Central memory CD8-positive, alpha-beta T cell (primary cell): ENCODE measurements around the gene RBM25.

Experiments used
- ATAC-seq: fragments of 150-1000 bp; cut with Tn5 transposase; replicated peaks from 2 replicates; pipeline ENCODE4 v1.10.0; 2022; ENCODE audit warnings: mild to moderate bottlenecking, moderate FRiP score, moderate number of reproducible peaks; ENCODE audit not compliant: poor library complexity, severe bottlenecking; ENCODE audit errors: extremely low read depth
- DNase-seq, 2 donors: peaks; one replicate each; pipeline ENCODE4 v3.0.0; 2021; ENCODE audit warnings: low spot score in 2 of 2
- H3K27ac Mint-ChIP-seq: one replicate; pipeline ENCODE4 v1.8.0; 2022; ENCODE audit warnings: low read depth, mild to moderate bottlenecking, moderate library complexity, mixed read lengths
- H3K27me3 Mint-ChIP-seq: one replicate; pipeline ENCODE4 v1.8.0; 2022; ENCODE audit warnings: mixed read lengths
- H3K36me3 Mint-ChIP-seq: one replicate; pipeline ENCODE4 v1.8.0; 2022; ENCODE audit warnings: mild to moderate bottlenecking, moderate library complexity, mixed read lengths; ENCODE audit not compliant: insufficient read depth
- H3K4me1 Mint-ChIP-seq: one replicate; pipeline ENCODE4 v1.8.0; 2022; ENCODE audit warnings: mixed read lengths
- H3K4me3 Mint-ChIP-seq: one replicate; pipeline ENCODE4 v1.8.0; 2022; ENCODE audit warnings: mild to moderate bottlenecking, moderate library complexity, mixed read lengths
- H3K9me3 Mint-ChIP-seq: one replicate; pipeline ENCODE4 v1.8.0; 2022; ENCODE audit warnings: mixed read lengths

Gene RBM25

DNA sequence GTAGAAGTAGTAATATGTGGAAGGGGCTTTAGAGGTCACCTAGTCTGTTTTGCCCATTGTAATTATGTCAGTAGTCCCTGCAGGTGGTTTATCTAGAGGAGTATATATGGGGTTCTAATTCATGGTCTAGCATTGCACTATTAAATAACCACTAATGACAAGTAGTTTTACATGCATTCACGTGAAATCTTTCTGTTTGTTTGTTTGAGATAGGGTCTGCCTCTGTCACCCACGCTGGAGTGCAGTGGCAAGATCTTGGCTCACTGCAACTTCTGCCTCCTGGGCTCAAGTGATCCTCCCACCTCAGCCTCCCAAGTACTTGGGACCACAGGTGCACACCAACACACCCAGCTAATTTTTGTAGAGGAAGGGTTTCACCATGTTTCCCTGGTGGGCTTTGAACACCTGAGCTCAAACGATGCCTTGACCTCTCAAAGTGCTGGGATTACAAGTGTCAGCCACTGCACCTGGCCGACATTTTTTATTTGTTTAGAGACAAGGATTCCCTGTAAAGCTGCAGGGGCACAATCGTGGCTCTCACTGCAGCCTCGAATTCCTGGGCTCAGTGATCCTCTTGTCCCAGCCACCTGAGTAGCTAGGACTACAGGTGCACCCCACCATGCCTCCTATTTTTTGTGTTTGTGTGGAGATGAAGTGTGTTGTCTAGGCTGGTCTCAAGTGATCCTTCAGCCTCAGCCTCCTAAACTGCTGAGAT is 66.0 kb downstream of the RBM25 start:
- DNase-seq, result no peak
- Mint-ChIP-seq H3K27ac (no peak overlapping the region), H3K4me3 (no peak overlapping the region), H3K36me3 (peaks cover 43% of the 10 kb centered on the region), H3K4me1 (no peaks in the 10 kb centered on the region), H3K27me3 (no peaks in the 10 kb centered on the region), H3K9me3 (no peaks in the 10 kb centered on the region)
- no peak for ATAC-seq

DNA sequence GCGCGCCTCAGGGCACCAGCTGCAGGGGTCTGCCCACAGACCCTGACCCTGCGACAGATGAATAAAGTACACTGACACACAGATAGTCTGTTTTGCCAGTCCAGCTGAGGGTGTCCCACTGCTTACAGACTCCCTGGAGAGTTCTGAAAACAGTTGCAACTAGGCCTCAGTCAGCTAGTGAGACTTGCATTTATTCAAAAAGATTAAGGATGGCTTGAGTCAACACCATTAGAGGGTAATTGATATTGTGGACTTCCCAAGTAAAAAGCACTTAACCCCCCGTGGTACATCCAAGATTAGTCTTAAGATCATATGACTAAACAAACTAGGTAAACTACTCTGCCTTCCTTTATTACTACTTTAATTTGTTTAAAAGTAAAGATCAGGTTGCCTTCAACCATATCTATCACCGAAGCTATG is 66.8 kb downstream of the RBM25 start:
- H3K27ac Mint-ChIP-seq, result no peak overlapping the region
- peaks cover 35% of the 10 kb centered on the region for H3K36me3 Mint-ChIP-seq
- H3K4me3 Mint-ChIP-seq, result no peak overlapping the region
- ATAC-seq, result no peak
- H3K4me1 Mint-ChIP-seq, result no peaks in the 10 kb centered on the region
- H3K9me3 Mint-ChIP-seq, result no peaks in the 10 kb centered on the region
- no peak for DNase-seq
- H3K27me3 Mint-ChIP-seq, result no peaks in the 10 kb centered on the region

DNA sequence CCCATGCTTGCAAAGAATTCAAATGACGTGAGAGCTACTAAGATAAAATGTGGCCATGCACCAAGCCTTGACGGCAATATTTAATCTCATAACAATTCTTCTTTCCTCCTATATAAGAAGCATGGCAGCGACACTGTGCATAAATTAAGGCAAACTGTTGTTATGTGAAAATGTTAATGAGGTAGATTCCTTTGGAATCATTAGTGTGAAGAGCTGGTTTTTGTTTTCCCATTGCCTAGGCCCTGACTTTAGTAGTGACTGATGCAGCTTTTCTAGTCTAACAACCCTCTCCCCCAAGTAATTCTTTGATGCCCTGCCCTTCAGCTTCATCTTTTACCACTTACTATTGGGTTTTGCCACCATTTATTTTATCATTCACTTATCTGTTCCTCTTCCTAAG is 67.4 kb downstream of the RBM25 start:
- no peaks in the 10 kb centered on the region for H3K4me1 Mint-ChIP-seq
- peaks cover 30% of the 10 kb centered on the region for H3K36me3 Mint-ChIP-seq
- DNase-seq (no peak), ATAC-seq (no peak)
- H3K27me3 Mint-ChIP-seq, result no peaks in the 10 kb centered on the region
- H3K27ac Mint-ChIP-seq, result no peak overlapping the region
- H3K4me3 Mint-ChIP-seq, result no peak overlapping the region
- no peaks in the 10 kb centered on the region for H3K9me3 Mint-ChIP-seq

DNA sequence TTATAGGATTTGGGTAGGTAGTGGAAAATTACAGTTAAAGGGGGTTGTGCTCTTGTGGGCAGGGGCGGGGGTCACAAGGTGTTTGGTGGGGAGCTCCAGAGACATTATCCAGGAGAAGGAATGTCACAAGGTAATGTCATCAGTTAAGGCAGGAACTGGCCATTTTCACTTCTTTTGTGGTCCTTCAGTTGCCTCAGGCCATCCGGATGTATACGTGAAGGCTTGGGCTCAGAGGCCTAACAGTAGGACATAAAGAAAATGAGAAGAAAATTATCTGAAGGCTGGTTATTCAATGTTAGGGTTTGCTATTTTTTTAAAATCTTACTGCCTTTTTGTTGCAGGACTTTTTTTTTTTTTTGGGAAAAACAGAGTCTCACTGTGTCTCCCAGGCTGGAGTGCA is 75.5 kb downstream of the RBM25 start:
- no peaks in the 10 kb centered on the region for H3K27me3 Mint-ChIP-seq
- no peak for DNase-seq
- peaks cover 14% of the 10 kb centered on the region for H3K36me3 Mint-ChIP-seq
- H3K4me3 Mint-ChIP-seq, result no peak overlapping the region
- H3K4me1 Mint-ChIP-seq, result peaks cover 20% of the 10 kb centered on the region
- peaks cover 9% of the 10 kb centered on the region for H3K9me3 Mint-ChIP-seq
- H3K27ac Mint-ChIP-seq, result no peak overlapping the region
- ATAC-seq, result no peak

DNA sequence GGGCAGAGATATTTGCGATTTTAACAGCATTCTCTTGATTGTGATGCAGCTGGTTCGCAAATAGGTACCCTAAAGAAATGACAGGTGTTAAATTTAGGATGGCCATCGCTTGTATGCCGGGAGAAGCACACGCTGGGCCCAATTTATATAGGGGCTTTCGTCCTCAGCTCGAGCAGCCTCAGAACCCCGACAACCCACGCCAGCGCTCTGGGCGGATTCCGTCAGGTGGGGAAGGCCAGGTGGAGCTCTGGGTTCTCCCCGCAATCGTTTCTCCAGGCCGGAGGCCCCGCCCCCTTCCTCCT is 77.7 kb downstream of the RBM25 start:
- Mint-ChIP-seq H3K4me1 (peaks cover 26% of the 10 kb centered on the region), H3K27ac (peak overlapping the region; percentile 100), H3K9me3 (peaks cover 9% of the 10 kb centered on the region), H3K27me3 (no peaks in the 10 kb centered on the region), H3K4me3 (peak overlapping the region; percentile 98), H3K36me3 (peaks cover 14% of the 10 kb centered on the region)
- DNase-seq, result no peak
- no peak for ATAC-seq

DNA sequence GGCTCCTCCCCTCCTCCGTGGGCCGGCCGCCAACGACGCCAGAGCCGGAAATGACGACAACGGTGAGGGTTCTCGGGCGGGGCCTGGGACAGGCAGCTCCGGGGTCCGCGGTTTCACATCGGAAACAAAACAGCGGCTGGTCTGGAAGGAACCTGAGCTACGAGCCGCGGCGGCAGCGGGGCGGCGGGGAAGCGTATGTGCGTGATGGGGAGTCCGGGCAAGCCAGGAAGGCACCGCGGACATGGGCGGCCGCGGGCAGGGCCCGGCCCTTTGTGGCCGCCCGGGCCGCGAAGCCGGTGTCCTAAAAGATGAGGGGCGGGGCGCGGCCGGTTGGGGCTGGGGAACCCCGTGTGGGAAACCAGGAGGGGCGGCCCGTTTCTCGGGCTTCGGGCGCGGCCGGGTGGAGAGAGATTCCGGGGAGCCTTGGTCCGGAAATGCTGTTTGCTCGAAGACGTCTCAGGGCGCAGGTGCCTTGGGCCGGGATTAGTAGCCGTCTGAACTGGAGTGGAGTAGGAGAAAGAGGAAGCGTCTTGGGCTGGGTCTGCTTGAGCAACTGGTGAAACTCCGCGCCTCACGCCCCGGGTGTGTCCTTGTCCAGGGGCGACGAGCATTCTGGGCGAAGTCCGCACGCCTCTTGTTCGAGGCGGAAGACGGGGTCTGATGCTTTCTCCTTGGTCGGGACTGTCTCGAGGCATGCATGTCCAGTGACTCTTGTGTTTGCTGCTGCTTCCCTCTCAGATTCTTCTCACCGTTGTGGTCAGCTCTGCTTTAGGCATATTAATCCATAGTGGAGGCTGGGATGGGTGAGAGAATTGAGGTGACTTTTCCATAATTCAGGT is 78.3 kb downstream of the RBM25 start, which contains the start of gene PSEN1:
Gene PSEN1 (plus strand): TSS at position 121 of the 839 bp plus-strand sequence. CDS start 11,513 bp downstream, outside the sequence.
- DNase-seq, result peak; percentile 99
- no peaks in the 10 kb centered on the region for H3K27me3 Mint-ChIP-seq
- H3K27ac Mint-ChIP-seq, result peak within 1 kb of the TSS; percentile 100
- peaks cover 15% of the 10 kb centered on the region for H3K36me3 Mint-ChIP-seq
- peaks cover 9% of the 10 kb centered on the region for H3K9me3 Mint-ChIP-seq
- peak; percentile 94 for ATAC-seq
- peak within 1 kb of the TSS; percentile 98 for H3K4me3 Mint-ChIP-seq
- peaks cover 27% of the 10 kb centered on the region for H3K4me1 Mint-ChIP-seq

DNA sequence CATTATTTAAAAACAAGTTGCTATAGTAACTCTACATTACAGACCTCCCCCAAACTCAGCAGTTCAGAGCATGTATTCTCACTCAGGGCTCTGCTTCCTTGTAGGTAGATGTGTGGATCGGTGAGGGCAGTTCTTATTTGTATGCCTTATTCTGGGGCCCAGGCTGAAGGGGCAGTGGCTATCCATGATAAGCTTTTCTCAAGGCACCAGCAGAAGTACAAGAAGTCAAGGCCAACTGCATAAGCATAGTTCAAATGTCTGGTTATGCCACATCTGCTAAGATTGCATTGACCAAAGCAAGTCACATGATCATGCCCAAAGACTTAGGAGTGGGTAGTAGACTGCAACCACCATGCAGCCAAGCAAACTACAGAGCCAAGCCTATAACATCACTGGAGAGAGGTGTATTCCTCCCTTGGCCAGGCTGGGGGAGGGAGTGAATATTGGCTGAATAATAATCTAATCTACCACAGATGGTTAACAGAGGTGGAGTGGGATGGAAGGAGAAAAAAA is 82.5 kb downstream of the RBM25 start:
- H3K4me3 Mint-ChIP-seq, result no peak overlapping the region
- no peak overlapping the region for H3K27ac Mint-ChIP-seq

DNA sequence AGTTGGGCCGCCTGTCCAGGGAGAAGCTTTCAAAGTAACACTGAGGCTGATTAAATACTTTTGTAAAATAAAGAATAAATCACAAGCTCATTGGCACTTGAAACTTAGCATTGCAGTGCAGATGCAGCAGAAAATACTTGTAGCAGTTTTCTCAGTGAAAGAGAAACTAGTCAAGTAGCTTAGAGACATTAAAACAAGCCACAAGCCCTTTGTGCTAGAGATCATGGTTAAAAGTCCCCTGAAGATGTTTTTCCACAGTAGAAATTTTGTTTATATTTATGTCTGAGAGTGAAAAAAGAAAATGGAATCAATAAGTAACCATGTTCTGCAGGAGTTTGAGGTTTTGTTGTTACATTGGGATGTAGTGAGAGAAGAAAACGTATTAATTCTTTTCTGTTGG is 83.9 kb downstream of the RBM25 start:
- no peak for ATAC-seq
- H3K27me3 Mint-ChIP-seq, result no peaks in the 10 kb centered on the region
- peaks cover 8% of the 10 kb centered on the region for H3K36me3 Mint-ChIP-seq
- H3K27ac Mint-ChIP-seq, result peak overlapping the region; percentile 17
- H3K9me3 Mint-ChIP-seq, result no peaks in the 10 kb centered on the region
- no peak overlapping the region for H3K4me3 Mint-ChIP-seq
- peaks cover 41% of the 10 kb centered on the region for H3K4me1 Mint-ChIP-seq
- DNase-seq, result no peak

More for the DNA sequence above, 82.5 kb downstream of the RBM25 start:
- H3K4me1 Mint-ChIP-seq, result peaks cover 45% of the 10 kb centered on the region
- no peaks in the 10 kb centered on the region for H3K9me3 Mint-ChIP-seq
- H3K27me3 Mint-ChIP-seq, result no peaks in the 10 kb centered on the region
- no peak for DNase-seq
- no peak for ATAC-seq
- peaks cover 15% of the 10 kb centered on the region for H3K36me3 Mint-ChIP-seq

DNA sequence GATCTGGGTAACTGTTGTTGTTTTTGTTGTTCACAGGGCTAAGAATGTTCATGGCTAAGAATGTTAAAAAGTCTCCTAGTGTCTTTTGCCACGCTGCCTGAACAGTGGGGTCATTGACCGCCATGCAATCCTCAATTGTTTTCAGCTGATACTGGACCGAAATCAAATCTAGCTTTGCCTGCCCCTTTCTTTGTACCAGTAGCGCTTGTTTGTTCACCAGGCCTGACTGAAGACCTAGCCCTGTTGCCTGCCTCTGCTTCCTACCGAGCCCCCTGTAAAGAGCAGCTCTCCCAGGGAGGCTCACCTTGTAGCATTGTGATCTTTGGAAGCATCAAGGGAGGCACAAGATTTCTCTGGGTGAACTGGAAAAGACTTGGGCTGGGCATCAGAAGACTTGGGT is 84.7 kb downstream of the RBM25 start:
- H3K27ac Mint-ChIP-seq, result peak overlapping the region; percentile 17
- H3K36me3 Mint-ChIP-seq, result peaks cover 5% of the 10 kb centered on the region
- no peak for ATAC-seq
- no peaks in the 10 kb centered on the region for H3K27me3 Mint-ChIP-seq
- H3K9me3 Mint-ChIP-seq, result no peaks in the 10 kb centered on the region
- no peak for DNase-seq
- H3K4me1 Mint-ChIP-seq, result peaks cover 36% of the 10 kb centered on the region
- H3K4me3 Mint-ChIP-seq, result no peak overlapping the region

DNA sequence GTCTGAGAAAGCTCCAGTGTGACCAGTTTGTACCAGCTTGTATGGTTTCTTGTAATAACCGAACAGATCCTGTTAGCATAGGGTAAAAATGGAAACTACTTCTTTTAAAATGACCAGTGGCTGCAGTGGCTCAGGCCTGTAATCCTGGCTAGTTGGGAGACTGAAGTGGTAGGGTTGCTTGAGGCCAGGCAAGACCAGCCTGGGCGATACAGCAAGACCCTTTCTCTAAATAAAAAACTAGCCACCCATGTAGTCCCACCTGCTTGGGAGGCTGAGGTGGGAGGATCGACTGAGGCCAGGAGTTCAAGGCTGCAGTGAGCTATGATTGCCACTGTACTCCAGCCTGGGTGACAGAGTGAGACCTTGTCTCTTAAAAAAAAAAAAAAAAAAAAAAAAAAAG is 85.3 kb downstream of the RBM25 start:
- H3K4me3 Mint-ChIP-seq, result no peak overlapping the region
- no peak for ATAC-seq
- peak overlapping the region; percentile 17 for H3K27ac Mint-ChIP-seq
- H3K36me3 Mint-ChIP-seq, result peaks cover 8% of the 10 kb centered on the region
- no peaks in the 10 kb centered on the region for H3K9me3 Mint-ChIP-seq
- peaks cover 36% of the 10 kb centered on the region for H3K4me1 Mint-ChIP-seq
- no peak for DNase-seq
- no peaks in the 10 kb centered on the region for H3K27me3 Mint-ChIP-seq

DNA sequence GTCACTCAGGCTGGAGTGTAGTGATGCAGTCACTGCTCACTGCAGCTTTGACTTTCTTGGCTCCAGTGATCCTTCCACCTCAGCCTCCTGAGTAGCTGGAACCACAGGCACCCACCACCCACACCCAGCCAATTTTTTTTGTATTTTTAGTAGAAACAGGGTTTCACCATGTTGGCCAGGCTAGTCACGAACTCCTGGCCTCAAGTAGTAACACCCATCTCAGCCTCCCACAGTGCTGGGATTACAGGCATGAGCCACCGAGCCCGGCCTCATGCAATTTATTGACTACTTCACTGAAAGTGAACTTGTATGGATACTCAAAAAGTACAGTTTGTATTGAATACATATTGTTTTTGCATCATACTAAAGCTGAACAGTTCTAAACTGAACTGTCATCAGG is 87.0 kb downstream of the RBM25 start:
- DNase-seq, result no peak
- no peak for ATAC-seq
- H3K9me3 Mint-ChIP-seq, result no peaks in the 10 kb centered on the region
- H3K27ac Mint-ChIP-seq, result no peak overlapping the region
- H3K4me3 Mint-ChIP-seq, result no peak overlapping the region
- peaks cover 41% of the 10 kb centered on the region for H3K4me1 Mint-ChIP-seq
- H3K36me3 Mint-ChIP-seq, result peaks cover 22% of the 10 kb centered on the region
- H3K27me3 Mint-ChIP-seq, result no peaks in the 10 kb centered on the region

DNA sequence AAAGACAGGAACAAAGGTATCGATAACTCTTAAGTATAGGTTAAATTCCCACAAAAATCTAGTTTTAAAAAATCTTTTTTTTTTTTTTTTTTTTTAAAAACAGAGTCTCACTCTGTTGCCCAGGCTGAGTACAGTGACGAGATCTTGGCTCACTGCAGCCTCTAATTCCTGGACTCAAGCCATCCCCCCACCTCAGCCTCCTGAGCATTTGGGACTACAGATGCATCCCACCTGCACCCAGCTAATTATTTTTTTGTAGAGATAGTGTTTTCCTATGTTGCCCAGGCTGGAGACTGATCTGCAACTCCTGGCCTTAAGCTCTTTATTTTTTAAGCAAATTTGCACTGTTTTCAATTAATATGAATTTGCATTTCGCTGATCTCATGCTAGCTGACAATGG is 87.8 kb downstream of the RBM25 start:
- H3K4me1 Mint-ChIP-seq, result peaks cover 34% of the 10 kb centered on the region
- no peak overlapping the region for H3K4me3 Mint-ChIP-seq
- H3K27ac Mint-ChIP-seq, result peak overlapping the region; percentile 36
- peaks cover 22% of the 10 kb centered on the region for H3K36me3 Mint-ChIP-seq
- DNase-seq (no peak), ATAC-seq (no peak)
- H3K27me3 Mint-ChIP-seq, result no peaks in the 10 kb centered on the region
- no peaks in the 10 kb centered on the region for H3K9me3 Mint-ChIP-seq

DNA sequence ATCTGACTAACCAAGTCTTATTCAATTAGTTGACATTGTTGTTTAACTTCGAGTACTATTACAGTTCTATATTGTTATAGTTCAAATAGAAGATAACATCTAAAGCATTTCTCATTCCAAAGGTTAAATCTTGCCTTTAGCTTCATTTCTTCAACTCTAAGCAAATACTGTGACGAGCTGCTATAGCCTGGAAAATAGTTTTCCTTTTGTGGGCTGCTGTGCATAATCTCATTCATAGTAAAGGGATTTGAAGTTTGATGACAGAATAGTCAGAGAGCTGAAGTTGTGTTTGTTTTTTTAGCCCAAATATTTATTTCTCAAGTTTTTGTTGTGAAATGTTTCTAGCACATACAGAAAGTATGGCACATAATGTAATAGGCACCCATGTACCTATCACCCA is 91.4 kb downstream of the RBM25 start:
- no peaks in the 10 kb centered on the region for H3K27me3 Mint-ChIP-seq
- no peak for DNase-seq
- no peaks in the 10 kb centered on the region for H3K9me3 Mint-ChIP-seq
- no peak overlapping the region for H3K4me3 Mint-ChIP-seq
- peaks cover 18% of the 10 kb centered on the region for H3K4me1 Mint-ChIP-seq
- peaks cover 22% of the 10 kb centered on the region for H3K36me3 Mint-ChIP-seq
- ATAC-seq, result no peak
- no peak overlapping the region for H3K27ac Mint-ChIP-seq
